T-helper 22 cell (primary cell): ENCODE measurements around the gene USP10.

Experiments used
- DNase-seq: peaks from one replicate; pipeline ENCODE4 v3.0.0-alpha.2; 2020; ENCODE audit warnings: low read depth

The USP10 gene

GRCh38 chr16:84806256-84806889 lies 106.6 kb downstream of the USP10 start:
- no peak for DNase-seq

- no peak for DNase-seq
Observed at GRCh38 chr16:84806890-84807258, 107.1 kb downstream of the USP10 start.

- no peak for DNase-seq
Observed at GRCh38 chr16:84807776-84808175, 108.0 kb downstream of the USP10 start.

GRCh38 chr16:84808826-84809225 lies 109.0 kb downstream of the USP10 start:
- DNase-seq: no peak

- no peak for DNase-seq
Observed at GRCh38 chr16:84810518-84811273, 110.9 kb downstream of the USP10 start.

GRCh38 chr16:84811529-84811928 lies 111.7 kb downstream of the USP10 start:
- DNase-seq: no peak

GRCh38 chr16:84813141-84813934 lies 113.5 kb downstream of the USP10 start:
- no peak for DNase-seq

GRCh38 chr16:84815462-84815861 lies 115.7 kb downstream of the USP10 start:
- no peak for DNase-seq

GRCh38 chr16:84816023-84816422 lies 116.2 kb downstream of the USP10 start:
- no peak for DNase-seq

GRCh38 chr16:84816485-84816884 lies 116.7 kb downstream of the USP10 start:
- DNase-seq: no peak

GRCh38 chr16:84817206-84817605 lies 117.4 kb downstream of the USP10 start:
- DNase-seq: no peak

GRCh38 chr16:84817613-84818012 lies 117.8 kb downstream of the USP10 start:
- no peak for DNase-seq

- no peak for DNase-seq
Observed at GRCh38 chr16:84818133-84818532, 118.3 kb downstream of the USP10 start.

- DNase-seq: no peak
Observed at GRCh38 chr16:84818989-84819643, 119.3 kb downstream of the USP10 start.

GRCh38 chr16:84819644-84820304 lies 120.0 kb downstream of the USP10 start, which contains the start of gene CRISPLD2:
TSS of gene CRISPLD2 (plus strand) at chr16:84819985. CDS start at chr16:84838496, 18,511 bp downstream.
- peak; percentile 76 for DNase-seq

- DNase-seq: no peak
Observed at GRCh38 chr16:84820305-84820684, 120.5 kb downstream of the USP10 start.

- no peak for DNase-seq
Observed at GRCh38 chr16:84820771-84821170, 121.0 kb downstream of the USP10 start.

GRCh38 chr16:84821179-84821578 lies 121.4 kb downstream of the USP10 start:
- no peak for DNase-seq

GRCh38 chr16:84821728-84822689 lies 122.2 kb downstream of the USP10 start:
- DNase-seq: no peak

- DNase-seq: no peak
Observed at GRCh38 chr16:84822990-84823389, 123.2 kb downstream of the USP10 start.

GRCh38 chr16:84823484-84823883 lies 123.7 kb downstream of the USP10 start:
- DNase-seq: no peak
